B cell (primary cell): ENCODE data around the gene TRIOBP. TPM values are rescaled to one million over a fixed set of nuclear protein-coding genes. Genes with fewer than 3 reads are reported as not detected.

Experiments used
- ATAC-seq: fragments of 200-7000 bp; cut with Tn5 transposase; one replicate; pipeline ENCODE4 v1.10.0; 2021; ENCODE audit warnings: low read depth, mild to moderate bottlenecking, moderate number of reproducible peaks, moderate library complexity
- CTCF ChIA-PET: fragments of 350-600 bp; sonication (Branson Sonifier 250); formaldehyde crosslinking; loops from one replicate; lab custom pipeline; 2021; ENCODE audit warnings: antibody characterized with exemption, inconsistent platforms; lab: Charles Lee
- POLR2A ChIA-PET: fragments of 350-600 bp; sonication (Branson Sonifier 250); formaldehyde crosslinking; loops from one replicate; lab custom pipeline; 2021; ENCODE audit warnings: antibody characterized with exemption; lab: Charles Lee
- DNase-seq: peaks from one replicate; pipeline ENCODE4 v3.0.0; 2013
- H2AFZ ChIP-seq: 2 replicates; pipeline ENCODE4 v1.6.1; 2012; ENCODE audit warnings: mild to moderate bottlenecking, low read depth, low read length; ENCODE audit not compliant: insufficient read depth, poor library complexity, severe bottlenecking
- H3K27ac ChIP-seq, 2 donors: 1 replicate in 1 of 2; 2 replicates in 1 of 2; pipeline ENCODE4 v1.5.1; 2012 to 2013; ENCODE audit warnings: low read length in 2 of 2, mild to moderate bottlenecking in 2 of 2, moderate library complexity in 1 of 2
- H3K27me3 ChIP-seq, 4 experiments: fragments of 200-600 bp in 1 of 4; sonication (generic) in 1 of 4; replicated peaks in 1 of 4; 1 replicate in 2 of 4; 2 replicates in 2 of 4; pipeline versions ENCODE4 v1.6.1 to v1.7.0; 2013 to 2016; ENCODE audit warnings: low read length in 3 of 4, mild to moderate bottlenecking in 2 of 4, mixed read lengths in 1 of 4, moderate library complexity in 1 of 4; ENCODE audit not compliant: insufficient read depth in 4 of 4, control insufficient read depth in 3 of 4; ENCODE audit errors: control extremely low read depth in 1 of 4
- H3K36me3 ChIP-seq, 2 experiments: replicated peaks in 1 of 2; 1 replicate in 1 of 2; 2 replicates in 1 of 2; pipeline versions ENCODE4 v1.6.1 to v1.7.1; 2013; ENCODE audit warnings: low read length in 1 of 2; ENCODE audit not compliant: insufficient read depth in 2 of 2, control insufficient read depth in 1 of 2; ENCODE audit errors: control extremely low read depth in 1 of 2, extremely low read depth in 1 of 2
- H3K4me1 ChIP-seq, 2 donors: fragments of 200-600 bp in 1 of 2; sonication (generic) in 1 of 2; 1 replicate in 1 of 2; 2 replicates in 1 of 2; pipeline versions ENCODE4 v1.5.1 to v1.6.1; 2013 to 2017; ENCODE audit warnings: low read length in 2 of 2; ENCODE audit not compliant: control insufficient read depth in 2 of 2, insufficient read depth in 2 of 2
- H3K4me2 ChIP-seq: replicated peaks from 2 replicates; pipeline ENCODE3; 2012; ENCODE audit warnings: mild to moderate bottlenecking, low read depth, low read length; ENCODE audit not compliant: poor library complexity, severe bottlenecking
- H3K4me3 ChIP-seq, 5 experiments: fragments of 200-600 bp in 1 of 5; sonication (generic) in 1 of 5; 1 replicate in 3 of 5; 2 replicates in 2 of 5; pipeline versions ENCODE4 v1.5.1 to v1.7.0; 2011 to 2016; ENCODE audit warnings: low read length in 4 of 5, mild to moderate bottlenecking in 4 of 5, low read depth in 2 of 5, control low read depth in 1 of 5, moderate library complexity in 1 of 5; ENCODE audit not compliant: insufficient read depth in 1 of 5; ENCODE audit errors: control extremely low read depth in 1 of 5, extremely low read depth in 1 of 5
- H3K79me2 ChIP-seq: fragments of 200-600 bp; sonication (generic); one replicate; pipeline ENCODE4 v1.6.0; 2016; ENCODE audit warnings: low read length; ENCODE audit not compliant: control insufficient read depth, insufficient read depth
- H3K9ac ChIP-seq: fragments of 200-600 bp; sonication (generic); 2 replicates; pipeline ENCODE4 v1.6.1; 2017; ENCODE audit warnings: mild to moderate bottlenecking, low read length, moderate library complexity
- H3K9me3 ChIP-seq, 3 donors: one replicate each; pipeline versions ENCODE4 v1.6.1 to v1.7.1; 2013; ENCODE audit warnings: low read length in 2 of 3; ENCODE audit not compliant: control insufficient read depth in 2 of 3, insufficient read depth in 1 of 3; ENCODE audit errors: control extremely low read depth in 1 of 3
- H4K20me1 ChIP-seq: 2 replicates; pipeline ENCODE4 v1.6.0; 2012; ENCODE audit warnings: mild to moderate bottlenecking, low read length; ENCODE audit not compliant: insufficient read depth, control insufficient read depth, poor library complexity, severe bottlenecking
- H3K27ac Mint-ChIP-seq: one replicate; pipeline ENCODE4 v1.8.0; 2021; ENCODE audit warnings: mixed read lengths
- H3K27me3 Mint-ChIP-seq: one replicate; pipeline ENCODE4 v1.8.0; 2021; ENCODE audit warnings: mixed read lengths
- H3K4me1 Mint-ChIP-seq: one replicate; pipeline ENCODE4 v1.8.0; 2021; ENCODE audit warnings: mixed read lengths
- H3K4me3 Mint-ChIP-seq: one replicate; pipeline ENCODE4 v1.8.0; 2021; ENCODE audit warnings: mixed read lengths
- H3K9me3 Mint-ChIP-seq: one replicate; pipeline ENCODE4 v1.8.0; 2022; ENCODE audit warnings: mixed read lengths; ENCODE audit not compliant: insufficient read depth
- CTCF ChIP-seq: fragments of 200-600 bp; IDR thresholded peaks from one replicate; pipeline ENCODE4 v1.8.0; 2022; ENCODE audit warnings: antibody characterized with exemption, mild to moderate bottlenecking
- EZH2 ChIP-seq: IDR thresholded peaks from 2 replicates; pipeline ENCODE4 v1.6.1; 2012; ENCODE audit warnings: borderline replicate concordance, low read depth, mild to moderate bottlenecking, moderate library complexity, low read length; ENCODE audit not compliant: insufficient read depth, poor library complexity, severe bottlenecking
- WGBS: methylation state at CpG from one replicate; pipeline ENCODE4 v1.1.5; 2013; ENCODE audit warnings: missing lambda C conversion rate; ENCODE audit not compliant: insufficient coverage; 5-methylcytosine and 5-hydroxymethylcytosine counted together
- intact Hi-C: fragments of 100-400 bp; cut with micrococcal nuclease; formaldehyde crosslinking; loops from one replicate; pipeline ENCODE4 v1.10.0; 2022
- polyA plus RNA-seq: library from polyadenylated mRNA; depleted of rRNA; stranded (reverse); fragments of >200 nt; gene quantifications from 2 replicates; pipeline ENCODE4 v1.2.3, GENCODE V29; 2012
- total RNA-seq, 2 donors: library from RNA; stranded (reverse); fragments of 120-200 nt in 1 of 2; gene quantifications; 1 replicate in 1 of 2; 2 replicates in 1 of 2; pipeline versions ENCODE4 v1.2.3 to v1.2.4, GENCODE V29; 2013 to 2022

Gene TRIOBP
- total and polyA plus RNA-seq, 2 donors (not counting 1 experiment from before 2014, with no cell fraction given) = 26.8 to 47.5 TPM

- POLR2A ChIA-PET = interaction anchor here (0.6 kb wide), 1 partner anchor 13 kb away, joined by 4 read pairs; no protein-coding TSS in a partner anchor
- peaks cover 59% of the 10 kb centered on the region for H3K27me3 Mint-ChIP-seq
- peak overlapping the region; percentile 79 for H2AFZ ChIP-seq
Observed at GRCh38 chr22:37804881-37805809, 108.3 kb downstream of the TRIOBP start.

More at GRCh38 chr22:37804881-37805809, 108.3 kb downstream of the TRIOBP start:
- Histone ChIP-seq H3K9ac (peak overlapping the region; percentile 60), H3K9me3 (peaks cover 0 to 39% (median 0%) of the 10 kb centered on the region in 3 donors), H3K27me3 (peaks cover 0 to 91% (median 58%) of the 10 kb centered on the region in 4 experiments), H4K20me1 (peaks cover 5% of the 10 kb centered on the region), H3K4me1 (peaks cover 59 to 68% of the 10 kb centered on the region in 2 donors), H3K36me3 (no peaks in the 10 kb centered on the region), H3K27ac (no peak overlapping the region), H3K79me2 (no peaks in the 10 kb centered on the region), H3K4me3 (peak overlapping the region in 4 of 5 experiments; percentile 42 to 57 (median 50)), H3K4me2 (peak overlapping the region; percentile 89)
- H3K4me1 Mint-ChIP-seq = peaks cover 37% of the 10 kb centered on the region
- H3K4me3 Mint-ChIP-seq = peak overlapping the region; percentile 74
- no peak for TF ChIP-seq CTCF
- peak; percentile 99 for TF ChIP-seq EZH2
- peak; percentile 6 for ATAC-seq
- no peaks in the 10 kb centered on the region for H3K9me3 Mint-ChIP-seq
- peak; percentile 72 for DNase-seq
- peak overlapping the region; percentile 59 for H3K27ac Mint-ChIP-seq
- 5% methylated on average over 87 of the region's 87 CpGs for WGBS
- intact Hi-C loops = no loop called here
- CTCF ChIA-PET = interaction anchor here (0.7 to 0.9 kb wide), 2 partner anchors 12 kb away, joined by 3 to 5 read pairs; no protein-coding TSS in a partner anchor
